Endothelial cell of umbilical vein (primary cell): ENCODE measurements around the gene UGGT2. TPM values are rescaled to one million over a fixed set of nuclear protein-coding genes. Genes with fewer than 3 reads are reported as not detected.

Experiments
- BruUV-seq: library from RNA; stranded (reverse); fragments of 400-500 nt; replicated peaks from 2 replicates; lab custom pipeline; 2021; lab: Mats Ljungman, UMichigan
- CTCF ChIA-PET: fragments of 300-600, 350-600 bp; sonication (Branson Sonifier 250); formaldehyde crosslinking; loops from one replicate; lab custom pipeline; 2021; ENCODE audit warnings: antibody characterized with exemption, inconsistent platforms; lab: Charles Lee
- POLR2A ChIA-PET: fragments of 300-600, 350-600 bp; sonication (Branson Sonifier 250); formaldehyde crosslinking; loops from one replicate; lab custom pipeline; 2021; ENCODE audit warnings: antibody characterized with exemption, inconsistent platforms; lab: Charles Lee
- DNase-seq: peaks from one replicate; pipeline ENCODE4 v3.0.0-alpha.2; 2011; ENCODE audit warnings: low read depth, low spot score
- FAIRE-seq: peaks from 2 replicates; lab custom pipeline; 2011; peaks lifted over from hg19 to GRCh38; lab: Jason Lieb, UNC
- H2AFZ ChIP-seq: 2 replicates; pipeline ENCODE4 v1.6.0; 2012; ENCODE audit warnings: low read depth, low read length, control low read depth, inconsistent platforms
- H3K27ac ChIP-seq: 2 replicates; pipeline ENCODE4 v1.5.1; 2011; ENCODE audit warnings: low read depth, mild to moderate bottlenecking, control low read depth, low read length, moderate library complexity; ENCODE audit not compliant: insufficient read depth
- H3K27me3 ChIP-seq, 2 experiments: 2 replicates each; pipeline versions ENCODE4 v1.6.0 to v1.6.1; 2011; ENCODE audit warnings: low read length in 2 of 2, mixed read lengths in 1 of 2; ENCODE audit not compliant: control insufficient read depth in 2 of 2, insufficient read depth in 2 of 2
- H3K36me3 ChIP-seq, 2 experiments: 2 replicates in 1 of 2; 3 replicates in 1 of 2; pipeline ENCODE4 v1.5.1; 2011; ENCODE audit warnings: low read length in 2 of 2, mild to moderate bottlenecking in 1 of 2, moderate library complexity in 1 of 2; ENCODE audit not compliant: control insufficient read depth in 2 of 2, insufficient read depth in 2 of 2; ENCODE audit errors: extremely low read depth in 1 of 2
- H3K4me1 ChIP-seq: 3 replicates; pipeline ENCODE4 v1.5.1; 2011; ENCODE audit warnings: mild to moderate bottlenecking, low read length; ENCODE audit not compliant: control insufficient read depth, insufficient read depth; ENCODE audit errors: extremely low read depth
- H3K4me2 ChIP-seq: 2 replicates; pipeline ENCODE4 v1.6.1; 2011; ENCODE audit warnings: low read length, control low read depth, mixed read lengths; ENCODE audit not compliant: insufficient read depth
- H3K4me3 ChIP-seq, 3 experiments: fragments of 200-600 bp in 1 of 3; sonication (generic), shearing (Covaris generic) in 1 of 3; replicated peaks in 1 of 3; 2 replicates each; pipeline ENCODE4 v1.5.1; 2011 to 2016; ENCODE audit warnings: control low read depth in 3 of 3, low read length in 3 of 3, mild to moderate bottlenecking in 2 of 3, inconsistent platforms in 1 of 3, low read depth in 1 of 3, moderate library complexity in 1 of 3; ENCODE audit not compliant: insufficient read depth in 1 of 3
- H3K79me2 ChIP-seq: 2 replicates; pipeline ENCODE4 v1.6.0; 2012; ENCODE audit warnings: low read length, inconsistent platforms; ENCODE audit not compliant: control insufficient read depth, insufficient read depth
- H3K9ac ChIP-seq: replicated peaks from 2 replicates; pipeline ENCODE3; 2011; ENCODE audit warnings: low read length, control low read depth; ENCODE audit not compliant: insufficient read depth; ENCODE audit errors: extremely low read depth
- H3K9me1 ChIP-seq: replicated peaks from 3 replicates; pipeline ENCODE4 v1.6.0; 2011; ENCODE audit warnings: mild to moderate bottlenecking, low read length; ENCODE audit not compliant: control insufficient read depth, insufficient read depth; ENCODE audit errors: extremely low read depth
- H3K9me3 ChIP-seq: replicated peaks from 2 replicates; pipeline ENCODE4 v1.5.1; 2012; ENCODE audit warnings: low read length, inconsistent platforms; ENCODE audit not compliant: control insufficient read depth, insufficient read depth
- H4K20me1 ChIP-seq: replicated peaks from 2 replicates; pipeline ENCODE3; 2011; ENCODE audit warnings: mild to moderate bottlenecking, low read length; ENCODE audit not compliant: control insufficient read depth, insufficient read depth; ENCODE audit errors: extremely low read depth
- EZH2 ChIP-seq: IDR thresholded peaks from 2 replicates; pipeline ENCODE4 v1.6.1; 2012; ENCODE audit warnings: borderline replicate concordance, low read depth, mild to moderate bottlenecking, moderate library complexity, low read length, inconsistent platforms; ENCODE audit not compliant: severe bottlenecking
- FOS ChIP-seq: IDR thresholded peaks from 2 replicates; pipeline ENCODE4 v1.6.1; 2011; ENCODE audit warnings: mild to moderate bottlenecking, low read length, moderate library complexity, borderline replicate concordance; ENCODE audit not compliant: insufficient read depth
- JUN ChIP-seq: IDR thresholded peaks from 2 replicates; pipeline ENCODE4 v1.6.1; 2011; ENCODE audit warnings: borderline replicate concordance, low read depth; ENCODE audit not compliant: insufficient read length, insufficient read depth
- MYC ChIP-seq: IDR thresholded peaks from one replicate; pipeline ENCODE4 v1.6.1; 2011; ENCODE audit warnings: mild to moderate bottlenecking, low read depth, low read length
- POLR2A ChIP-seq: IDR thresholded peaks from 2 replicates; pipeline ENCODE4 v1.6.1; 2012; ENCODE audit warnings: low read depth, mild to moderate bottlenecking, control low read depth, low read length
- POLR2AphosphoS5 ChIP-seq: IDR thresholded peaks from 2 replicates; pipeline ENCODE4 v1.6.1; 2012; ENCODE audit warnings: low read depth, mild to moderate bottlenecking, control low read depth, low read length, moderate library complexity; ENCODE audit not compliant: insufficient read depth
- dilution Hi-C: fragments of 300-500 bp; cut with MboI; formaldehyde crosslinking; loops from one replicate; pipeline ENCODE4 v1.15.0; 2019; ENCODE audit warnings: low sequenced_read_pairs; ENCODE audit not compliant: extremely low pct_ligation_motif_present
- intact Hi-C: fragments of 100-400 bp; cut with micrococcal nuclease; formaldehyde crosslinking; loops from one replicate; pipeline ENCODE4 v1.10.0; 2022
- polyA plus RNA-seq, 4 experiments: library from polyadenylated mRNA; depleted of rRNA in 3 of 4; stranded (reverse) in 3 of 4; unstranded in 1 of 4; fragments of >200 nt; gene quantifications; 2 replicates each; pipeline versions ENCODE4 v1.2.1 to v1.2.3, GENCODE V29; 2011 to 2012; ENCODE audit warnings: missing spikeins in 1 of 4
- total RNA-seq: library from RNA; stranded (reverse); gene quantifications from 2 replicates; pipeline ENCODE4 v1.2.3, GENCODE V29; 2021
- TF ChIP-seq, protein P1 (sequence below), 2 donors: IDR thresholded peaks; 1 replicate in 1 of 2; 2 replicates in 1 of 2; pipeline ENCODE4 v1.5.1; 2011; ENCODE audit warnings: low read length in 2 of 2, mild to moderate bottlenecking in 2 of 2, moderate library complexity in 2 of 2, control low read depth in 1 of 2, inconsistent platforms in 1 of 2, low read depth in 1 of 2; ENCODE audit not compliant: insufficient read depth in 1 of 2; ENCODE audit errors: extremely low read depth in 1 of 2
- TF ChIP-seq, protein P2 (sequence below): IDR thresholded peaks from 2 replicates; pipeline ENCODE4 v1.6.1; 2011; ENCODE audit not compliant: insufficient read depth, insufficient read length

The UGGT2 gene
- total and polyA plus RNA-seq, 2 donors (not counting 3 experiments of a cell fraction or from before 2014, with no cell fraction given) = 4.6 to 25.1 TPM

DNA sequence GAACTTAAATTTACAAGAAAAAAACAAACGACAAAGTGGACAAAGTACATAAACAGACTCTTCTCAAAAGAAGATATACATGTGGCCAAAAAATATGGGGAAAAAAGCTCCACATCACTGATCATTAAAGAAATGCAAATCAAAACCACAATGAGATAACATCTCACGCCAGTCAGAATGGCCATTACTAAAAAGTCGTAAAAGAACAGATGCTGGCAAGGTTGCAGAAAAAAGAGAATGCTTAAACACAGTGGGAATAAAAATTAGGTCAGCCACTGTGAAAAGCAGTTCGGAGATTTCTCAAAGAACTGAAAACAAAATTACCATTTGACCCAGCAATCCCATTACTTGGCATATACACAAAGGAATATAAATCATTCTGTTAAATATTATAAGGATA lies 132.7 kb downstream of the UGGT2 start:
- dilution Hi-C loops = no loop called here
- Histone ChIP-seq H4K20me1 (no peaks in the 10 kb centered on the region), H3K4me1 (no peaks in the 10 kb centered on the region), H3K9me1 (no peaks in the 10 kb centered on the region), H3K4me3 (no peak overlapping the region), H3K36me3 (no peaks in the 10 kb centered on the region), H3K79me2 (no peaks in the 10 kb centered on the region), H3K27me3 (no peaks in the 10 kb centered on the region), H3K27ac (no peak overlapping the region), H3K9me3 (no peaks in the 10 kb centered on the region), H2AFZ (no peak overlapping the region), H3K4me2 (no peak overlapping the region), H3K9ac (no peak overlapping the region)
- TF ChIP-seq EZH2 (no peak), FOS (no peak), POLR2AphosphoS5 (no peak), MYC (no peak), POLR2A (no peak), JUN (no peak)
- TF ChIP-seq, protein P1, sequence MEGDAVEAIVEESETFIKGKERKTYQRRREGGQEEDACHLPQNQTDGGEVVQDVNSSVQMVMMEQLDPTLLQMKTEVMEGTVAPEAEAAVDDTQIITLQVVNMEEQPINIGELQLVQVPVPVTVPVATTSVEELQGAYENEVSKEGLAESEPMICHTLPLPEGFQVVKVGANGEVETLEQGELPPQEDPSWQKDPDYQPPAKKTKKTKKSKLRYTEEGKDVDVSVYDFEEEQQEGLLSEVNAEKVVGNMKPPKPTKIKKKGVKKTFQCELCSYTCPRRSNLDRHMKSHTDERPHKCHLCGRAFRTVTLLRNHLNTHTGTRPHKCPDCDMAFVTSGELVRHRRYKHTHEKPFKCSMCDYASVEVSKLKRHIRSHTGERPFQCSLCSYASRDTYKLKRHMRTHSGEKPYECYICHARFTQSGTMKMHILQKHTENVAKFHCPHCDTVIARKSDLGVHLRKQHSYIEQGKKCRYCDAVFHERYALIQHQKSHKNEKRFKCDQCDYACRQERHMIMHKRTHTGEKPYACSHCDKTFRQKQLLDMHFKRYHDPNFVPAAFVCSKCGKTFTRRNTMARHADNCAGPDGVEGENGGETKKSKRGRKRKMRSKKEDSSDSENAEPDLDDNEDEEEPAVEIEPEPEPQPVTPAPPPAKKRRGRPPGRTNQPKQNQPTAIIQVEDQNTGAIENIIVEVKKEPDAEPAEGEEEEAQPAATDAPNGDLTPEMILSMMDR (IDR thresholded peaks at IDR 0.05; ENCODE audit: extremely low read depth in 1 of 2, insufficient read depth in 1 of 2, low read depth in 1 of 2, low read length in 2 of 2) = no peak
- TF ChIP-seq, protein P2, sequence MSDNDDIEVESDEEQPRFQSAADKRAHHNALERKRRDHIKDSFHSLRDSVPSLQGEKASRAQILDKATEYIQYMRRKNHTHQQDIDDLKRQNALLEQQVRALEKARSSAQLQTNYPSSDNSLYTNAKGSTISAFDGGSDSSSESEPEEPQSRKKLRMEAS = no peak
- intact Hi-C loops = no loop called here
- FAIRE-seq (no peak), DNase-seq (no peak)
- no TSS peak for BruUV-seq
- ChIA-PET POLR2A (no interaction called here), CTCF (no interaction called here)
